Measurements from ENCODE around the gene PTPN6.
"Not testable (repeated sequence)": the region's sequence is repeated elsewhere in the genome, so short reads cannot be mapped to it uniquely, and the experiment has no call there.

PTPN6 gene

GRCh38 chr12:6950811-6951540 lies at the start of gene PTPN6:
PTPN6 (plus strand) TSS chr12:6951356; CDS start chr12:6951513, 157 bp downstream.
- TF ChIP-seq CTCF (IDR thresholded peaks at IDR 0.05; ENCODE audit: low read depth, low read length, missing control alignments), result no peak
- H3K4me3 ChIP-seq (ENCODE audit: low read depth, low read length), result peak within 1 kb of the TSS; percentile 93
- DNase-seq (ENCODE audit: low read depth), result no peak

GRCh38 chr12:6902448-6902847 lies 48.7 kb upstream of the PTPN6 start:
- no peak overlapping the region for H3K4me3 ChIP-seq (ENCODE audit: low read depth, low read length)
- no peak for TF ChIP-seq CTCF (IDR thresholded peaks at IDR 0.05; ENCODE audit: low read depth, low read length, missing control alignments)
- no peak for DNase-seq (ENCODE audit: low read depth)

- TF ChIP-seq CTCF (IDR thresholded peaks at IDR 0.05; ENCODE audit: low read depth, low read length, missing control alignments), result no peak
- DNase-seq (ENCODE audit: low read depth), result no peak
- H3K4me3 ChIP-seq (ENCODE audit: low read depth, low read length), result no peak overlapping the region
Observed at GRCh38 chr12:6903722-6904121, 47.4 kb upstream of the PTPN6 start.

- H3K4me3 ChIP-seq (ENCODE audit: low read depth, low read length), result peak within 1 kb of the TSS; percentile 86
- no peak for TF ChIP-seq CTCF (IDR thresholded peaks at IDR 0.05; ENCODE audit: low read depth, low read length, missing control alignments)
- peak; percentile 91 for DNase-seq (ENCODE audit: low read depth)
Observed at GRCh38 chr12:6904280-6905276, 46.6 kb upstream of the PTPN6 start, which contains the start of gene LRRC23. LRRC23 (plus strand) TSS chr12:6904822; CDS start chr12:6905634, 812 bp downstream.

- no peak for TF ChIP-seq CTCF (IDR thresholded peaks at IDR 0.05; ENCODE audit: low read depth, low read length, missing control alignments)
- DNase-seq (ENCODE audit: low read depth), result no peak
- H3K4me3 ChIP-seq (ENCODE audit: low read depth, low read length), result peak overlapping the region; percentile 86
Observed at GRCh38 chr12:6905414-6906040, 45.6 kb upstream of the PTPN6 start.

- DNase-seq (ENCODE audit: low read depth); H3K4me3 ChIP-seq (ENCODE audit: low read depth, low read length): not testable (repeated sequence)
Observed at GRCh38 chr12:6908141-6908540, 43.0 kb upstream of the PTPN6 start.

Data from GM12864 (cell line).